A673 (cell line): Measurements from ENCODE around the gene TMEM184A. TPM values are rescaled to one million over a fixed set of nuclear protein-coding genes. Genes with fewer than 3 reads are reported as not detected.

Experiments used
- BruUV-seq: library from RNA; stranded (reverse); fragments of 400-500 nt; replicated peaks from 2 replicates; lab custom pipeline; 2021; lab: Mats Ljungman, UMichigan
- CTCF ChIA-PET: fragments of 300-600 bp; sonication (Branson Sonifier 250); formaldehyde crosslinking; loops from one replicate; lab custom pipeline; 2022; ENCODE audit warnings: antibody characterized with exemption; lab: Charles Lee
- POLR2A ChIA-PET: fragments of 300-600 bp; sonication (Branson Sonifier 250); formaldehyde crosslinking; loops from one replicate; lab custom pipeline; 2022; ENCODE audit warnings: antibody characterized with exemption; ENCODE audit not compliant: low non-redundant PET; lab: Charles Lee
- DNase-seq: peaks from one replicate; pipeline ENCODE4 v3.0.0-alpha.2; 2015; ENCODE audit warnings: low spot score
- H3K27ac ChIP-seq: fragments of 200-600 bp; sonication (generic); 2 replicates; pipeline ENCODE4 v1.5.1; 2016; ENCODE audit warnings: mixed run types, low read depth, mild to moderate bottlenecking, mixed read lengths, antibody characterized with exemption, low read length; ENCODE audit not compliant: poor library complexity, severe bottlenecking
- H3K27me3 ChIP-seq: fragments of 200-600 bp; sonication (generic); replicated peaks from 2 replicates; pipeline ENCODE4 v1.6.1; 2017; ENCODE audit warnings: mixed run types, low read depth, mild to moderate bottlenecking, mixed read lengths, antibody characterized with exemption, low read length; ENCODE audit not compliant: insufficient read depth, poor library complexity
- H3K36me3 ChIP-seq: fragments of 200-600 bp; sonication (generic); 2 replicates; pipeline ENCODE4 v1.6.1; 2016; ENCODE audit warnings: mixed run types, mild to moderate bottlenecking, mixed read lengths, antibody characterized with exemption, low read length; ENCODE audit not compliant: insufficient read depth, poor library complexity, severe bottlenecking
- H3K4me1 ChIP-seq: fragments of 200-600 bp; sonication (generic); 2 replicates; pipeline ENCODE4 v1.6.1; 2017; ENCODE audit warnings: mixed run types, mild to moderate bottlenecking, mixed read lengths, antibody characterized with exemption, low read length; ENCODE audit not compliant: insufficient read depth, poor library complexity, severe bottlenecking
- H3K4me3 ChIP-seq: fragments of 200-600 bp; sonication (generic); 2 replicates; pipeline ENCODE4 v1.5.1; 2016; ENCODE audit warnings: low read depth, mixed run types, mild to moderate bottlenecking, mixed read lengths, low read length; ENCODE audit not compliant: poor library complexity, severe bottlenecking
- H3K9me3 ChIP-seq: fragments of 200-600 bp; sonication (generic); 2 replicates; pipeline ENCODE4 v1.6.1; 2016; ENCODE audit warnings: mixed run types, low read depth, mild to moderate bottlenecking, mixed read lengths, antibody characterized with exemption, low read length; ENCODE audit not compliant: poor library complexity, severe bottlenecking
- CTCF ChIP-seq: fragments of 300-800, 200-600 bp; sonication (generic); conservative IDR thresholded peaks from 2 replicates; pipeline ENCODE4 v1.5.1; 2017; ENCODE audit warnings: low read depth, mild to moderate bottlenecking, antibody characterized with exemption, low read length, moderate library complexity, mixed read lengths
- EZH2 ChIP-seq: fragments of 200-600 bp; sonication (generic); IDR thresholded peaks from 2 replicates; pipeline ENCODE4 v1.6.1; 2017; ENCODE audit warnings: borderline replicate concordance, low read depth, mild to moderate bottlenecking, mixed read lengths, antibody characterized with exemption, low read length; ENCODE audit not compliant: poor library complexity, severe bottlenecking
- intact Hi-C: fragments of 100-400 bp; cut with micrococcal nuclease; formaldehyde crosslinking; loops from one replicate; pipeline ENCODE4 v1.10.0; 2022; ENCODE audit not compliant: unreplicated experiment
- total RNA-seq: library from RNA; stranded (reverse); gene quantifications from 2 replicates; pipeline ENCODE4 v1.2.3, GENCODE V29; 2021

The TMEM184A gene
- total RNA-seq, 1 experiment from 2014 or later = not detected

GRCh38 chr7:1567049-1567771, 11.2 kb upstream of the TMEM184A start:
- Histone ChIP-seq H3K4me1 (peaks cover 35% of the 10 kb centered on the region), H3K36me3 (peaks cover 5% of the 10 kb centered on the region), H3K27ac (peak overlapping the region; percentile 68), H3K4me3 (peak overlapping the region; percentile 30), H3K27me3 (no peaks in the 10 kb centered on the region), H3K9me3 (no peaks in the 10 kb centered on the region)
- no TSS peak for BruUV-seq
- ChIA-PET CTCF (no interaction called here), POLR2A (no interaction called here)
- peak; percentile 90 for DNase-seq
- intact Hi-C loops = no loop called here
- TF ChIP-seq CTCF = no peak
- no peak for TF ChIP-seq EZH2

- H3K27ac ChIP-seq = peak overlapping the region; percentile 68
- peaks cover 35% of the 10 kb centered on the region for H3K4me1 ChIP-seq
- TF ChIP-seq EZH2 (no peak), CTCF (no peak)
- no peak overlapping the region for H3K4me3 ChIP-seq
- H3K36me3 ChIP-seq = peaks cover 5% of the 10 kb centered on the region
- DNase-seq = no peak
- no TSS peak for BruUV-seq
- intact Hi-C loops = no loop called here
- ChIA-PET POLR2A (no interaction called here), CTCF (no interaction called here)
- no peaks in the 10 kb centered on the region for H3K9me3 ChIP-seq
- H3K27me3 ChIP-seq = no peaks in the 10 kb centered on the region
Observed at GRCh38 chr7:1566687-1567048, 10.7 kb upstream of the TMEM184A start.

- intact Hi-C loops = no loop called here
- POLR2A ChIA-PET = no interaction called here
- DNase-seq = peak; percentile 27
- TF ChIP-seq EZH2 (no peak), CTCF (no peak)
- CTCF ChIA-PET = no interaction called here
- Histone ChIP-seq H3K36me3 (peaks cover 5% of the 10 kb centered on the region), H3K9me3 (no peaks in the 10 kb centered on the region), H3K27ac (no peak overlapping the region), H3K4me1 (peaks cover 26% of the 10 kb centered on the region), H3K4me3 (no peak overlapping the region), H3K27me3 (no peaks in the 10 kb centered on the region)
- no TSS peak for BruUV-seq
Observed at GRCh38 chr7:1564603-1565022, 8.6 kb upstream of the TMEM184A start.
